Measurements from ENCODE around the gene POLR3A.
"Not testable (repeated sequence)": the region's sequence is repeated elsewhere in the genome, so short reads cannot be mapped to it uniquely, and the experiment has no call there.

The POLR3A gene

GRCh38 chr10:78066012-78066411 is 36.7 kb upstream of the POLR3A start:
- Histone ChIP-seq H3K9me3 (ENCODE audit: control insufficient read depth, insufficient read depth, low read depth, low read length) (no peaks in the 10 kb centered on the region), H3K4me3 (ENCODE audit: low read depth, low read length) (no peak overlapping the region), H3K4me1 (ENCODE audit: control insufficient read depth, insufficient read depth, low read length) (no peaks in the 10 kb centered on the region), H3K27me3 (ENCODE audit: control insufficient read depth, insufficient read depth, low read length) (no peaks in the 10 kb centered on the region), H3K36me3 (ENCODE audit: control insufficient read depth, insufficient read depth, low read length) (no peaks in the 10 kb centered on the region), H3K27ac (ENCODE audit: low read depth, low read length) (no peak overlapping the region), H3K9ac (ENCODE audit: low read length) (no peak overlapping the region)

DNA sequence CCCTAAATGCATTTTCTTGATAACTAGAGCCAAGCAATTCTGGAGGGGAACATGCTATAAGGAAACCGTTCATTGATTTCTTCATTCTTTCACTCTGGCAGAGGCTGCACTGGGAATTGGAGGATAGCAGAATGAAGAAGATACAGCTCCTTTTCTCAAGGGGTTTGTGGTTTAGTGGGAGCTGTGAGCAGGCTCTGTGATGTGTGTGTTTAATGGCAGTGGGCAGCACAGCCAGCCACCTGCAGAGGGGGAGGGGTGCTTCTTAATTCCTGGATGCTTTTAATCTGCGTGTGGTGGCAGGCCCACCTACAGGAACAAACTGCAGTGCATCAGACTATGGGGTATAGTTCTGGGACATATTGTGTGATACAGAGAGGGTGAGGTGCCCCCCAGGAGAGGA is 36.3 kb upstream of the POLR3A start:
- Histone ChIP-seq H3K9me3 (ENCODE audit: control insufficient read depth, insufficient read depth, low read depth, low read length) (no peaks in the 10 kb centered on the region), H3K27me3 (ENCODE audit: control insufficient read depth, insufficient read depth, low read length) (no peaks in the 10 kb centered on the region), H3K4me1 (ENCODE audit: control insufficient read depth, insufficient read depth, low read length) (no peaks in the 10 kb centered on the region), H3K9ac (ENCODE audit: low read length) (no peak overlapping the region), H3K4me3 (ENCODE audit: low read depth, low read length) (no peak overlapping the region), H3K36me3 (ENCODE audit: control insufficient read depth, insufficient read depth, low read length) (no peaks in the 10 kb centered on the region), H3K27ac (ENCODE audit: low read depth, low read length) (no peak overlapping the region)

- not testable (repeated sequence) for H3K27me3 ChIP-seq (ENCODE audit: control insufficient read depth, insufficient read depth, low read length); H3K4me3 ChIP-seq (ENCODE audit: low read depth, low read length); H3K9me3 ChIP-seq (ENCODE audit: control insufficient read depth, insufficient read depth, low read depth, low read length); H3K9ac ChIP-seq (ENCODE audit: low read length); H3K4me1 ChIP-seq (ENCODE audit: control insufficient read depth, insufficient read depth, low read length); H3K27ac ChIP-seq (ENCODE audit: low read depth, low read length); H3K36me3 ChIP-seq (ENCODE audit: control insufficient read depth, insufficient read depth, low read length)
These were observed 35.6 kb upstream of the POLR3A start for GRCh38 chr10:78064919-78065318.

DNA sequence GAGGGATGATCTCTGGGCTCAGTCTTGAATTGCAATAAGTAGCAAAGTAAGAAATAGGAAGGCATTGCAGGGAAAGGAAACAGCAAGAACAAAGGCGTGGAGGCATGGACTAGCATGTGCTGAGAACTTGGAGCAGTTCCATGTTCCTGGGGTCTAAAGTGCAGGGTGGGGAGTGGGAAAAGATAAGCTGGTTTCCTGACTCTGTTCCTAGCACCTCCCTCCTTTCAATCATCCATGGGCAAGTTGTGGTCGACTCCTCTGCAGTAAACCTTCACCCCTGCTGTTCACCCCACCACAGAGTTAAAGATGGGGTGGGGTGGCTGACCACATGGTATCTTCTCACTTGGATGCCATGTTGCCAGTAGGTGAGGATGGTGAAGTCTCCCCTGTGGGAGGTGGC is 33.9 kb upstream of the POLR3A start:
- no peaks in the 10 kb centered on the region for H3K4me1 ChIP-seq (ENCODE audit: control insufficient read depth, insufficient read depth, low read length)
- H3K36me3 ChIP-seq (ENCODE audit: control insufficient read depth, insufficient read depth, low read length), result no peaks in the 10 kb centered on the region
- no peak overlapping the region for H3K9ac ChIP-seq (ENCODE audit: low read length)
- H3K4me3 ChIP-seq (ENCODE audit: low read depth, low read length), result no peak overlapping the region
- H3K27ac ChIP-seq (ENCODE audit: low read depth, low read length), result no peak overlapping the region
- H3K9me3 ChIP-seq (ENCODE audit: control insufficient read depth, insufficient read depth, low read depth, low read length), result no peaks in the 10 kb centered on the region
- H3K27me3 ChIP-seq (ENCODE audit: control insufficient read depth, insufficient read depth, low read length), result no peaks in the 10 kb centered on the region

DNA sequence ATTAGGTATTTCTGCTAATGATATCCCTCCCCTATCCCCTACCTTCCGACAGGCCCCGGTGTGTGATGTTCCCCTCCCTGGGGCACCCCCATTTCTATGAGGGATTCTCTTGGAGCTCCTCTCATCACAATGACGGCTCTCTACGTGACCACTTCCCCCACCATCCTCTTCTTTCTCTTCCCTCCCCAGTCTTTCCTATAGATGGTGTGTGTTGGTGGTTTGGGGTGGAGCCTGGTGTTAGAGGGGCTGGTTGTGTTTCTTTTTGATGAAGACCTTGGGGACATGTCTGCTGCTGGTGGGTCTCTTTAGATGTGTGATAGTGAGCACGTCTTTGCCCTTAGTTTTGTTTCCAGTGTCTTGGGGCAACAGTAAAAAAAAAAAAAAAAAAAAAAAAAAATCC is 33.0 kb upstream of the POLR3A start:
- Histone ChIP-seq H3K4me1 (ENCODE audit: control insufficient read depth, insufficient read depth, low read length) (no peaks in the 10 kb centered on the region), H3K27ac (ENCODE audit: low read depth, low read length) (no peak overlapping the region), H3K27me3 (ENCODE audit: control insufficient read depth, insufficient read depth, low read length) (no peaks in the 10 kb centered on the region), H3K9ac (ENCODE audit: low read length) (no peak overlapping the region), H3K9me3 (ENCODE audit: control insufficient read depth, insufficient read depth, low read depth, low read length) (no peaks in the 10 kb centered on the region), H3K36me3 (ENCODE audit: control insufficient read depth, insufficient read depth, low read length) (no peaks in the 10 kb centered on the region), H3K4me3 (ENCODE audit: low read depth, low read length) (no peak overlapping the region)

DNA sequence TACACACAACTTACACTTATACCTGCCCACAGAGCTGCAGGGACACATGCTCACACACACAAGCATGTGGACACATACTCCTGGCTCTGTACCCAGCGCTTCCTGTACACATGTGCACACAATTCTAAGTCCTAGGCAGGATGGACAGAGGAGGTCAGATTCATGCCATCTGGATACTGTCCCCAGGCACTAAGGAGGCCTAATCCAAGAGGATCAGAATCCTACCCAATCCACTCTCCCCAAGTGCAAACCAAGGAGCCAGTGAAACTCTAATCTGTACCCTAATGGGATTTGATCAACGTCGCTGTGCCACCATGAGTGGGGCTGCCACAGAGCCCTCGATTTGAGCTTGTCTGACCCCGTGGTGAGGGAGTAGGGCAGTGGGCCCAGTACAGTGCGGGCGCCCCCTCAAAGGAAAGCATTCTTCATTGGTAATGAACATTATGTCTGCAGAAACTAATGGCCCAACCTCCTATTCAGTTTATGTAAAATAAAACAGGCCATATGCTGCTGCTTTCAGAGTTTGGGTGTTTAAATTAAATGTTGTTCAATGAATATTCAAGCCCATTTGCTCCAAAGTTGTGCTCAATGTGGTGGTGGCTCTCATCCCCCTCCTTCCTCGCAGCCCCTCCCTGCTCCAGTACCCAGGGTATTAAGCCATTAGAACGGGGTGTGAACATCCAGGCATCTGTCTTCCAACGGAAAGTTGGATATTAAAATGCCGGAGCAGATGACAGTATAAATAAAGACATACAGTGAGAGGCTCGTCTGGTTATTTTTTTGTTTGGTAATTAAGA is 30.8 kb upstream of the POLR3A start:
- no peak overlapping the region for H3K4me3 ChIP-seq (ENCODE audit: low read depth, low read length)

DNA sequence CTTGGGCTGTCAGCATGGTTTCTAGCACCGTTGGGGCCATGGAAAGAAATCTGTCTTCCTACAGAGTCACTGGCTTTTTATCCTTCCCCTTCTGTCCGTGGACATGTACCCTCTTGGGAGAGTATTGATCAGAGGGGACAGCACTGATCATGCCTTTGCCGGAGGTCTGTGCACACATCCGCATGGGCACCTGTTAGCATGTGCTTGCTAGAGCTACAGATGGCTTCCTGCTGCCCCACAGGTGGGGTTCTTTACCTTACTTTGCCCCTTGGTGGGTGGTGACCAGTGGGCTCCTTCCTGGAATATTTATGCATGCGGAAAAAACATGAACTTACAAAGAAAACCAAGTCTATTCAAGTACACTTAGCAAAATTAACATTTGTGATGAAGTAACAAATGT is 29.2 kb upstream of the POLR3A start:
- H3K4me1 ChIP-seq (ENCODE audit: control insufficient read depth, insufficient read depth, low read length), result no peaks in the 10 kb centered on the region
- H3K27ac ChIP-seq (ENCODE audit: low read depth, low read length), result no peak overlapping the region
- no peak overlapping the region for H3K9ac ChIP-seq (ENCODE audit: low read length)
- H3K9me3 ChIP-seq (ENCODE audit: control insufficient read depth, insufficient read depth, low read depth, low read length), result no peaks in the 10 kb centered on the region
- H3K4me3 ChIP-seq (ENCODE audit: low read depth, low read length), result no peak overlapping the region
- no peaks in the 10 kb centered on the region for H3K27me3 ChIP-seq (ENCODE audit: control insufficient read depth, insufficient read depth, low read length)
- no peaks in the 10 kb centered on the region for H3K36me3 ChIP-seq (ENCODE audit: control insufficient read depth, insufficient read depth, low read length)

More for the DNA sequence above, 30.8 kb upstream of the POLR3A start:
- Histone ChIP-seq H3K9me3 (ENCODE audit: control insufficient read depth, insufficient read depth, low read depth, low read length) (no peaks in the 10 kb centered on the region), H3K4me1 (ENCODE audit: control insufficient read depth, insufficient read depth, low read length) (no peaks in the 10 kb centered on the region), H3K27me3 (ENCODE audit: control insufficient read depth, insufficient read depth, low read length) (no peaks in the 10 kb centered on the region), H3K27ac (ENCODE audit: low read depth, low read length) (no peak overlapping the region), H3K36me3 (ENCODE audit: control insufficient read depth, insufficient read depth, low read length) (no peaks in the 10 kb centered on the region), H3K9ac (ENCODE audit: low read length) (no peak overlapping the region)

DNA sequence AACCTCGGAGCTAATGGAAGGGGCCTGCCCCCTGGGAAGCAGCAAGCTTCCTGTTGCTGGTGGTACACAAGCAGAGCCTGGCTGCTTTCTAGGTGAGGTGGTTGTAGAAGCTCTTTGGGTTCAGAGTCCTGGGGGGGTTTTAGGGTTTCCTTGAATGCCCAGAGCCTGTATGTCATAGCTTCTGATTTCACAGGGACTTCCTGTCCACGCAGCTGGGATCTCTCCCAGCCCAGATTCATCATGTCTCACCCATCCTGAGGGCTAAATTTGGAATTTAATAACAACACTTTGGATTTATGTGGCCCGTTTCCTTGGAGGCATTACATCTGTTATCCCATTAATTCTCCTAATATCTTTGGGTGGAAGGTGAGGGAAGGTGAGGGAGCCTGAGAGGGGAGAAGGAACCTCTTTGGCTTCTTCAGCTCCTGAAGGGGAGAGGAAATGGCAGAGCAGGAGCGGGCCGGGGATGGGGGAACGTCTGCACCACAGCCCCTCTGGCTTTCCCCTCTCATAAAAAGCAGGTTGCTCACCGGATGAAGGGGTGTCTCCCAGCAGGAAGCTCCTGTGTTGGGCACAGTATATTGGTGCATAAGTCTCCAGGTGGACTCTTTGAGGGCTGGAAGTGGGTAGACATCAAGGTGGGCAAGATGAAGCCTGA is 24.0 kb upstream of the POLR3A start:
- H3K27ac ChIP-seq (ENCODE audit: low read depth, low read length), result no peak overlapping the region
- H3K9ac ChIP-seq (ENCODE audit: low read length), result no peak overlapping the region
- no peaks in the 10 kb centered on the region for H3K9me3 ChIP-seq (ENCODE audit: control insufficient read depth, insufficient read depth, low read depth, low read length)

GRCh38 chr10:78049851-78050250 is 20.5 kb upstream of the POLR3A start:
- Histone ChIP-seq H3K4me1 (ENCODE audit: control insufficient read depth, insufficient read depth, low read length) (peaks cover 4% of the 10 kb centered on the region; the same call in 1 of the 2 replicates), H3K4me3 (ENCODE audit: low read depth, low read length) (no peak overlapping the region), H3K9ac (ENCODE audit: low read length) (no peak overlapping the region), H3K27ac (ENCODE audit: low read depth, low read length) (no peak overlapping the region), H3K36me3 (ENCODE audit: control insufficient read depth, insufficient read depth, low read length) (no peaks in the 10 kb centered on the region), H3K9me3 (ENCODE audit: control insufficient read depth, insufficient read depth, low read depth, low read length) (no peaks in the 10 kb centered on the region), H3K27me3 (ENCODE audit: control insufficient read depth, insufficient read depth, low read length) (no peaks in the 10 kb centered on the region)

More for the DNA sequence above, 24.0 kb upstream of the POLR3A start:
- H3K4me3 ChIP-seq (ENCODE audit: low read depth, low read length), result no peak overlapping the region
- H3K4me1 ChIP-seq (ENCODE audit: control insufficient read depth, insufficient read depth, low read length), result no peaks in the 10 kb centered on the region
- no peaks in the 10 kb centered on the region for H3K27me3 ChIP-seq (ENCODE audit: control insufficient read depth, insufficient read depth, low read length)
- H3K36me3 ChIP-seq (ENCODE audit: control insufficient read depth, insufficient read depth, low read length), result no peaks in the 10 kb centered on the region

DNA sequence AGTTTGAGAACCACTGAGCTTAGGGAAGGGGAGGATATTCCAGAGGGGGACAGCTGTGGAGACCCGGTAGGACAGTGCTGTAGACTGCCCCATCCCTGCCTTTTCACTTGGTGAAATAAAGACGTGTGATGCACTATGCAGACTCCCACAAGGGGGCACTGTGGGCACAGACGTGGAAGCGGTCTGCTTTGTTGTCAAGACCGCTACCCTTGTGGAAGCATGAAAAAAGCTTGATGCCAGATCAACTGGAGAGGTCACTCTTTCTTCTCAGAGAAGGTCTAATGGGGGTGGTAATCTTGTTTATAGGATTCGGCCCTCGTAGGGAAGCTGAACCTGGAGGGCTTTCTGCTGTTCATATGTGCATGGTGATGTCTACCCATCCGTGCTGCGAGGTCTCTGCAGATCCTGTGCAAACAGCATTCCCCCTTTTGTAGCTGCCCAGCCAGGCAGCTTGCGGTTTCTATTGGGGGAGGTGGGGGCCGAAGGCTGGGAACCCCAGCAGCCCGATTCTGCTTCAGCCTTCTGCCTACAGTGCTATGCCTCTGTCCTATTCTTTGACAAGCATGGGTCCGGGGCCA is 18.1 kb upstream of the POLR3A start:
- Histone ChIP-seq H3K9me3 (ENCODE audit: control insufficient read depth, insufficient read depth, low read depth, low read length) (no peaks in the 10 kb centered on the region), H3K27me3 (ENCODE audit: control insufficient read depth, insufficient read depth, low read length) (no peaks in the 10 kb centered on the region), H3K4me1 (ENCODE audit: control insufficient read depth, insufficient read depth, low read length) (peaks cover 4% of the 10 kb centered on the region; the same call in 1 of the 2 replicates), H3K9ac (ENCODE audit: low read length) (no peak overlapping the region), H3K36me3 (ENCODE audit: control insufficient read depth, insufficient read depth, low read length) (peaks cover 4% of the 10 kb centered on the region), H3K27ac (ENCODE audit: low read depth, low read length) (no peak overlapping the region), H3K4me3 (ENCODE audit: low read depth, low read length) (no peak overlapping the region)

GRCh38 chr10:78046711-78047269 is 17.5 kb upstream of the POLR3A start:
- peaks cover 4% of the 10 kb centered on the region; the same call in 1 of the 2 replicates for H3K4me1 ChIP-seq (ENCODE audit: control insufficient read depth, insufficient read depth, low read length)
- no peaks in the 10 kb centered on the region for H3K9me3 ChIP-seq (ENCODE audit: control insufficient read depth, insufficient read depth, low read depth, low read length)
- H3K27ac ChIP-seq (ENCODE audit: low read depth, low read length), result no peak overlapping the region
- H3K9ac ChIP-seq (ENCODE audit: low read length), result no peak overlapping the region
- H3K27me3 ChIP-seq (ENCODE audit: control insufficient read depth, insufficient read depth, low read length), result no peaks in the 10 kb centered on the region
- H3K36me3 ChIP-seq (ENCODE audit: control insufficient read depth, insufficient read depth, low read length), result peaks cover 11% of the 10 kb centered on the region
- no peak overlapping the region for H3K4me3 ChIP-seq (ENCODE audit: low read depth, low read length)
